NCI-H2107 treated with DMSO at 0.1 percent for 48 hours (cell line): ENCODE measurements around the gene DPCD.

Experiments used
- DNase-seq: peaks from one replicate; lab custom pipeline; 2025; ENCODE audit not compliant: unreplicated experiment; lab: John Stamatoyannopoulos, UW

The DPCD gene

GRCh38 chr10:101587725-101588653, at the start of gene DPCD, which contains the start of gene POLL:
Gene DPCD, plus strand, starts transcription at chr10:101588321. Its CDS starts 16 bp downstream, at chr10:101588337.
Gene POLL, minus strand, starts transcription at chr10:101588257. Its CDS starts 897 bp downstream, at chr10:101587360.
- DNase-seq, result peak; percentile 64

- DNase-seq, result peak; percentile 54
Observed at GRCh38 chr10:101538446-101538845, 49.7 kb upstream of the DPCD start.

- no peak for DNase-seq
Observed at GRCh38 chr10:101545898-101546297, 42.2 kb upstream of the DPCD start.

GRCh38 chr10:101550965-101551364, 37.2 kb upstream of the DPCD start:
- no peak for DNase-seq

- no peak for DNase-seq
Observed at GRCh38 chr10:101552442-101552841, 35.7 kb upstream of the DPCD start.

GRCh38 chr10:101557541-101557940, 30.6 kb upstream of the DPCD start:
- DNase-seq, result no peak

GRCh38 chr10:101558204-101558603, 29.9 kb upstream of the DPCD start:
- DNase-seq, result no peak

GRCh38 chr10:101558671-101559595, 29.2 kb upstream of the DPCD start:
- DNase-seq, result no peak

- no peak for DNase-seq
Observed at GRCh38 chr10:101559596-101560297, 28.4 kb upstream of the DPCD start.

- no peak for DNase-seq
Observed at GRCh38 chr10:101560298-101561067, 27.6 kb upstream of the DPCD start.

- DNase-seq, result no peak
Observed at GRCh38 chr10:101561068-101561915, 26.8 kb upstream of the DPCD start.

- no peak for DNase-seq
Observed at GRCh38 chr10:101562231-101562630, 25.9 kb upstream of the DPCD start.

- no peak for DNase-seq
Observed at GRCh38 chr10:101563007-101563406, 25.1 kb upstream of the DPCD start.

- DNase-seq, result no peak
Observed at GRCh38 chr10:101563497-101564040, 24.6 kb upstream of the DPCD start.

GRCh38 chr10:101564490-101564991, 23.6 kb upstream of the DPCD start:
- DNase-seq, result no peak

GRCh38 chr10:101565370-101565900, 22.7 kb upstream of the DPCD start:
- DNase-seq, result no peak

- no peak for DNase-seq
Observed at GRCh38 chr10:101565936-101566332, 22.2 kb upstream of the DPCD start.

GRCh38 chr10:101566333-101567164, 21.6 kb upstream of the DPCD start:
- DNase-seq, result no peak
